ENCODE results near the gene RPL22L1.

DNA sequence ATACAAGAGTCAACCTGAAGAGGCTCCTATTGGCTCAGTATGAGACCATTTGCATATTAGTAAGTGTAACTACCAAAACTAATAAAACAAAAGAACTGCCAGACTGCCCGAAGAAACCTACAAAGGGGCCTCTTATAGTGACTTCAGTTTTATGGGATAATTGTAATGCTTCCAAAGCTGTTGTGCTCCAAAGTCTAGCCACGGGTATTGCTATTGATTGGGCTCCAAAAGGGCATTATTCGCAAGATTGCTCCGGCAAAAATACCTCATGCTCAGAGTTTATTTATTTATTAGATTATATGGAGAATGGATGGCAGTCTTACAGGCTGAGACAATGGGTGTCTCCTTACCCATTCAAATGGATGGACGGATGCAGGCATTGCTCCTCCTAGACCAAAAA, 11.4 kb downstream of the RPL22L1 start:
- TF ChIP-seq ARNTL (CRISPR knock-in tag; IDR thresholded peaks at IDR 0.05; ENCODE audit: borderline replicate concordance, low read depth): no peak
- TF ChIP-seq, protein P1, sequence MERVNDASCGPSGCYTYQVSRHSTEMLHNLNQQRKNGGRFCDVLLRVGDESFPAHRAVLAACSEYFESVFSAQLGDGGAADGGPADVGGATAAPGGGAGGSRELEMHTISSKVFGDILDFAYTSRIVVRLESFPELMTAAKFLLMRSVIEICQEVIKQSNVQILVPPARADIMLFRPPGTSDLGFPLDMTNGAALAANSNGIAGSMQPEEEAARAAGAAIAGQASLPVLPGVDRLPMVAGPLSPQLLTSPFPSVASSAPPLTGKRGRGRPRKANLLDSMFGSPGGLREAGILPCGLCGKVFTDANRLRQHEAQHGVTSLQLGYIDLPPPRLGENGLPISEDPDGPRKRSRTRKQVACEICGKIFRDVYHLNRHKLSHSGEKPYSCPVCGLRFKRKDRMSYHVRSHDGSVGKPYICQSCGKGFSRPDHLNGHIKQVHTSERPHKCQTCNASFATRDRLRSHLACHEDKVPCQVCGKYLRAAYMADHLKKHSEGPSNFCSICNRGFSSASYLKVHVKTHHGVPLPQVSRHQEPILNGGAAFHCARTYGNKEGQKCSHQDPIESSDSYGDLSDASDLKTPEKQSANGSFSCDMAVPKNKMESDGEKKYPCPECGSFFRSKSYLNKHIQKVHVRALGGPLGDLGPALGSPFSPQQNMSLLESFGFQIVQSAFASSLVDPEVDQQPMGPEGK (CRISPR knock-in tag; IDR thresholded peaks at IDR 0.05; ENCODE audit: borderline replicate concordance): no peak
- TF ChIP-seq, protein P2, sequence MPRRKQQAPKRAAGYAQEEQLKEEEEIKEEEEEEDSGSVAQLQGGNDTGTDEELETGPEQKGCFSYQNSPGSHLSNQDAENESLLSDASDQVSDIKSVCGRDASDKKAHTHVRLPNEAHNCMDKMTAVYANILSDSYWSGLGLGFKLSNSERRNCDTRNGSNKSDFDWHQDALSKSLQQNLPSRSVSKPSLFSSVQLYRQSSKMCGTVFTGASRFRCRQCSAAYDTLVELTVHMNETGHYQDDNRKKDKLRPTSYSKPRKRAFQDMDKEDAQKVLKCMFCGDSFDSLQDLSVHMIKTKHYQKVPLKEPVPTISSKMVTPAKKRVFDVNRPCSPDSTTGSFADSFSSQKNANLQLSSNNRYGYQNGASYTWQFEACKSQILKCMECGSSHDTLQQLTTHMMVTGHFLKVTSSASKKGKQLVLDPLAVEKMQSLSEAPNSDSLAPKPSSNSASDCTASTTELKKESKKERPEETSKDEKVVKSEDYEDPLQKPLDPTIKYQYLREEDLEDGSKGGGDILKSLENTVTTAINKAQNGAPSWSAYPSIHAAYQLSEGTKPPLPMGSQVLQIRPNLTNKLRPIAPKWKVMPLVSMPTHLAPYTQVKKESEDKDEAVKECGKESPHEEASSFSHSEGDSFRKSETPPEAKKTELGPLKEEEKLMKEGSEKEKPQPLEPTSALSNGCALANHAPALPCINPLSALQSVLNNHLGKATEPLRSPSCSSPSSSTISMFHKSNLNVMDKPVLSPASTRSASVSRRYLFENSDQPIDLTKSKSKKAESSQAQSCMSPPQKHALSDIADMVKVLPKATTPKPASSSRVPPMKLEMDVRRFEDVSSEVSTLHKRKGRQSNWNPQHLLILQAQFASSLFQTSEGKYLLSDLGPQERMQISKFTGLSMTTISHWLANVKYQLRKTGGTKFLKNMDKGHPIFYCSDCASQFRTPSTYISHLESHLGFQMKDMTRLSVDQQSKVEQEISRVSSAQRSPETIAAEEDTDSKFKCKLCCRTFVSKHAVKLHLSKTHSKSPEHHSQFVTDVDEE (CRISPR knock-in tag; IDR thresholded peaks at IDR 0.05): no peak
- TF ChIP-seq, protein P3, sequence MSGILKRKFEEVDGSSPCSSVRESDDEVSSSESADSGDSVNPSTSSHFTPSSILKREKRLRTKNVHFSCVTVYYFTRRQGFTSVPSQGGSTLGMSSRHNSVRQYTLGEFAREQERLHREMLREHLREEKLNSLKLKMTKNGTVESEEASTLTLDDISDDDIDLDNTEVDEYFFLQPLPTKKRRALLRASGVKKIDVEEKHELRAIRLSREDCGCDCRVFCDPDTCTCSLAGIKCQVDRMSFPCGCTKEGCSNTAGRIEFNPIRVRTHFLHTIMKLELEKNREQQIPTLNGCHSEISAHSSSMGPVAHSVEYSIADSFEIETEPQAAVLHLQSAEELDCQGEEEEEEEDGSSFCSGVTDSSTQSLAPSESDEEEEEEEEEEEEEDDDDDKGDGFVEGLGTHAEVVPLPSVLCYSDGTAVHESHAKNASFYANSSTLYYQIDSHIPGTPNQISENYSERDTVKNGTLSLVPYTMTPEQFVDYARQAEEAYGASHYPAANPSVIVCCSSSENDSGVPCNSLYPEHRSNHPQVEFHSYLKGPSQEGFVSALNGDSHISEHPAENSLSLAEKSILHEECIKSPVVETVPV (CRISPR knock-in tag; IDR thresholded peaks at IDR 0.05): no peak
- TF ChIP-seq, protein P4, sequence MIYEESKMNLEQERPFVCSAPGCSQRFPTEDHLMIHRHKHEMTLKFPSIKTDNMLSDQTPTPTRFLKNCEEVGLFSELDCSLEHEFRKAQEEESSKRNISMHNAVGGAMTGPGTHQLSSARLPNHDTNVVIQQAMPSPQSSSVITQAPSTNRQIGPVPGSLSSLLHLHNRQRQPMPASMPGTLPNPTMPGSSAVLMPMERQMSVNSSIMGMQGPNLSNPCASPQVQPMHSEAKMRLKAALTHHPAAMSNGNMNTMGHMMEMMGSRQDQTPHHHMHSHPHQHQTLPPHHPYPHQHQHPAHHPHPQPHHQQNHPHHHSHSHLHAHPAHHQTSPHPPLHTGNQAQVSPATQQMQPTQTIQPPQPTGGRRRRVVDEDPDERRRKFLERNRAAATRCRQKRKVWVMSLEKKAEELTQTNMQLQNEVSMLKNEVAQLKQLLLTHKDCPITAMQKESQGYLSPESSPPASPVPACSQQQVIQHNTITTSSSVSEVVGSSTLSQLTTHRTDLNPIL (CRISPR knock-in tag; IDR thresholded peaks at IDR 0.05; ENCODE audit: low read depth): no peak
- no peak for TF ChIP-seq SNAI2 (CRISPR knock-in tag; IDR thresholded peaks at IDR 0.05)
